Measurements from ENCODE around the gene HERPUD1.

- TF ChIP-seq CTCF (conservative IDR thresholded peaks at IDR 0.05; ENCODE audit: low read depth, low read length): no peak
- TF ChIP-seq EZH2 (IDR thresholded peaks at IDR 0.05; ENCODE audit: borderline replicate concordance, low read depth, low read length, poor library complexity, severe bottlenecking): no peak
Measured at GRCh38 chr16:56977216-56977615, 45.3 kb downstream of the HERPUD1 start.
